ENCODE data around the gene SUN1. TPM values are rescaled to one million over a fixed set of nuclear protein-coding genes. Genes with fewer than 3 reads are reported as not detected.

SUN1 gene
- total RNA-seq (100 to 1,000 TPM; 101 to 109 TPM), polyA plus RNA-seq (ENCODE audit: insufficient read length in 6 of 6) (100 to 1,000 TPM; 137 to 182 (median 159) TPM)
- long read RNA-seq, donor 1, full-length matches to known transcripts, result 4 of 160 reads
- long read RNA-seq, donor 1, partial matches to known transcripts, result 70 of 160 reads
- long read RNA-seq, donor 1, other reads (novel, unspliced or antisense), result 86 of 160 reads
- long read RNA-seq, donor 2, partial matches to known transcripts, result 10 of 17 reads
- long read RNA-seq, donor 2, other reads (novel, unspliced or antisense), result 0 of 17 reads
- long read RNA-seq, donor 3, partial matches to known transcripts, result 0 of 4 reads
- long read RNA-seq, donor 3, other reads (novel, unspliced or antisense), result 0 of 4 reads
- long read RNA-seq, donor 4, partial matches to known transcripts, result 6 of 12 reads
- long read RNA-seq, donor 4, other reads (novel, unspliced or antisense), result 3 of 12 reads
- long read RNA-seq, donor 5, full-length matches to known transcripts, result 9 of 16 reads
- long read RNA-seq, donor 5, partial matches to known transcripts, result 0 of 16 reads
- long read RNA-seq, donor 5, other reads (novel, unspliced or antisense), result 7 of 16 reads
- long read RNA-seq, donor 6, full-length matches to known transcripts, result 5 of 5 reads
- long read RNA-seq, donor 6, partial matches to known transcripts, result 0 of 5 reads
- long read RNA-seq, donor 6, other reads (novel, unspliced or antisense), result 0 of 5 reads
- long read RNA-seq, donor 7, partial matches to known transcripts, result 0 of 2 reads
- long read RNA-seq, donor 7, other reads (novel, unspliced or antisense), result 0 of 2 reads
- long read RNA-seq, donor 8, partial matches to known transcripts, result 14 of 85 reads
- long read RNA-seq, donor 8, other reads (novel, unspliced or antisense), result 67 of 85 reads
- long read RNA-seq, donor 9, result 0 reads
- long read RNA-seq, donor 10, partial matches to known transcripts, result 0 of 3 reads
- long read RNA-seq, donor 10, other reads (novel, unspliced or antisense), result 3 of 3 reads
- long read RNA-seq, donor 11, partial matches to known transcripts, result 35 of 40 reads
- long read RNA-seq, donor 11, other reads (novel, unspliced or antisense), result 0 of 40 reads
- long read RNA-seq, donor 12, full-length matches to known transcripts, result 6 of 6 reads
- long read RNA-seq, donor 12, partial matches to known transcripts, result 0 of 6 reads
- long read RNA-seq, donor 12, other reads (novel, unspliced or antisense), result 0 of 6 reads

DNA sequence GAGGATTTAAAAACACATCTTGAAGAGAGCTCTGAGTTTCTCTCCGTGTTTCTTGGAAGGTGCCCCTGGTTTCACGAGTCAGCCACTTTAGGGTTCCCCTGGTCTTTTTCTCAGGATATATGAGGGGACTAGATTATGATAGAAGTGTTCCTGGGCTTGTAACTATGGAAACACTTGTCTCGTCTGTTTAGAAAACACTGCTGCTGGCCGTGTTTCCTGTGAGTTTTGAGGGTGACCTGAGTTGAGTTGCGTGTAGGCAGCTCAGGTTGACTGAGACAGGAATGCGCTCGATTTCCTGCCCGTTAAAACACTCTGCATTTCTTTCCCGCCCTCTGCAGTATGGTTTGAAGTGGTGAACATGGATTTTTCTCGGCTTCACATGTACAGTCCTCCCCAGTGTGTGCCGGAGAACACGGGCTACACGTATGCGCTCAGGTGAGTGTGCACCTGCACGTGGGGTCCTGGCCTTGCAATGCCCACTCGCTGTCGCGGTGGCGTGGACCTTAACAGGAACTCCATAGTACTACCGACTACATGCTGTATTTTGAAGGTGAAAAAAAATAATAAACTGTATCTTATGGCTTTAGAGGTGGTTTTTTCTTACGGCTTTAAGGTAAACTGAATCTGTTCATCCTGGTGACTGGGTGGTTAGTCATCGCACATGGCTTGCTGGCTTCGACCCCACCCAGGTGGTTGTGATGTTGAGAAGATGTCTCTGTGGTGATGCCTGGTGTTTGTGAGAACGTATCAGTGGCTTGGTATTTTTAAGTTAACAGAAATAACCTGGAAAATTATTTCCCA is at the start of gene SUN1:
Gene SUN1, plus strand, starts transcription at position 310 of the 801 bp plus-strand sequence. Its CDS starts 49 bp downstream, at position 359.
- intact Hi-C loops (cut with DNase I), result no loop called here
- peak within 1 kb of the TSS; percentile 90 to 94 for H3K27ac ChIP-seq
- H3K9me3 ChIP-seq, result no peaks in the 10 kb centered on the region
- no peak within 1 kb of the TSS for H3K4me3 ChIP-seq
- ATAC-seq, result peak; percentile 81
- TF ChIP-seq, protein P1, sequence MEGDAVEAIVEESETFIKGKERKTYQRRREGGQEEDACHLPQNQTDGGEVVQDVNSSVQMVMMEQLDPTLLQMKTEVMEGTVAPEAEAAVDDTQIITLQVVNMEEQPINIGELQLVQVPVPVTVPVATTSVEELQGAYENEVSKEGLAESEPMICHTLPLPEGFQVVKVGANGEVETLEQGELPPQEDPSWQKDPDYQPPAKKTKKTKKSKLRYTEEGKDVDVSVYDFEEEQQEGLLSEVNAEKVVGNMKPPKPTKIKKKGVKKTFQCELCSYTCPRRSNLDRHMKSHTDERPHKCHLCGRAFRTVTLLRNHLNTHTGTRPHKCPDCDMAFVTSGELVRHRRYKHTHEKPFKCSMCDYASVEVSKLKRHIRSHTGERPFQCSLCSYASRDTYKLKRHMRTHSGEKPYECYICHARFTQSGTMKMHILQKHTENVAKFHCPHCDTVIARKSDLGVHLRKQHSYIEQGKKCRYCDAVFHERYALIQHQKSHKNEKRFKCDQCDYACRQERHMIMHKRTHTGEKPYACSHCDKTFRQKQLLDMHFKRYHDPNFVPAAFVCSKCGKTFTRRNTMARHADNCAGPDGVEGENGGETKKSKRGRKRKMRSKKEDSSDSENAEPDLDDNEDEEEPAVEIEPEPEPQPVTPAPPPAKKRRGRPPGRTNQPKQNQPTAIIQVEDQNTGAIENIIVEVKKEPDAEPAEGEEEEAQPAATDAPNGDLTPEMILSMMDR (IDR thresholded peaks at IDR 0.05), result no peak
- H3K27me3 ChIP-seq, result no peaks in the 10 kb centered on the region
- peaks cover 0 to 8% of the 10 kb centered on the region in 2 donors for H3K36me3 ChIP-seq
- H3K4me1 ChIP-seq, result peaks cover 12 to 50% of the 10 kb centered on the region in 2 donors
- DNase-seq, result peak; percentile 28 to 62 (median 59)

DNA sequence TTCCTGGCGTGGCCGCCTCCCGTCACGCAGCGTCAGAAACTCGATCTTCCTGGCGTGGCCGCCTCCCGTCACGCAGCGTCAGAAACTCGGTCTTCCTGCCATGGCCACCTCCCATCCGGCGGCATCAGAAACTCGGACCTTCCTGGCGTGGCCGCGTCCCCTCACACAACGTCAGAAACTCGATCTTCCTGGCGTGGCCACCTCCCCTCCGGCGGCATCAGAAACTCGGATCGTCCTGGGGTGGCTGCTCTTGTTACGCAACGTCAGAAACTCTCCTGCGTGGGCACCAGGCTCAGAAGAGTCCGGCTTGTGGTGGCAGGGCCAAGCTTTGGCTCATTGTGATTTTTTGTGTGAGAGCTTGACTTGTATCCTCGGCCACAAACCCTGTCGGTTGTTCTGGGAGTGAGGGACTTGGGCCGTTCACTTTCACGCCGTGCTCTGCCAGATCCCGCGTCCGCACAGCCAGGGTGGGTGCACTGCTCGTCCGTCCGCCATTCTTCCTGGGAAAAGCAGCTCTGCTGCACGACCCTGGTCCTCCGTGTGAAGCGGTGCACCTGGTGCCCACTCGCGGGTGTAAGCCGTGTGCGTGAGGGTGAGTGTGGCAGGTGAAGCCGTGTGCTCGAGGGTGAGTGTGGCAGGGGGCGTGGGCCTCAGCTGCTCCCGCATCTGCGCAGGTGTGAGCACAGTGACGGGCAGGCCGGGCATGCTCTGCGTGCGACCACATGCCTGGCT is 49.4 kb upstream of the SUN1 start:
- no peaks in the 10 kb centered on the region for H3K4me1 ChIP-seq
- DNase-seq (peak in 1 of 4 donors; percentile 33), ATAC-seq (no peak)
- H3K27me3 ChIP-seq, result no peaks in the 10 kb centered on the region
- no peaks in the 10 kb centered on the region for H3K9me3 ChIP-seq
- peaks cover 0 to 75% of the 10 kb centered on the region in 2 donors for H3K36me3 ChIP-seq
- no peak overlapping the region for H3K27ac ChIP-seq
- intact Hi-C loops (cut with DNase I), result no loop called here
- H3K4me3 ChIP-seq, result no peak overlapping the region
- TF ChIP-seq, protein P1 (IDR thresholded peaks at IDR 0.05), result no peak

DNA sequence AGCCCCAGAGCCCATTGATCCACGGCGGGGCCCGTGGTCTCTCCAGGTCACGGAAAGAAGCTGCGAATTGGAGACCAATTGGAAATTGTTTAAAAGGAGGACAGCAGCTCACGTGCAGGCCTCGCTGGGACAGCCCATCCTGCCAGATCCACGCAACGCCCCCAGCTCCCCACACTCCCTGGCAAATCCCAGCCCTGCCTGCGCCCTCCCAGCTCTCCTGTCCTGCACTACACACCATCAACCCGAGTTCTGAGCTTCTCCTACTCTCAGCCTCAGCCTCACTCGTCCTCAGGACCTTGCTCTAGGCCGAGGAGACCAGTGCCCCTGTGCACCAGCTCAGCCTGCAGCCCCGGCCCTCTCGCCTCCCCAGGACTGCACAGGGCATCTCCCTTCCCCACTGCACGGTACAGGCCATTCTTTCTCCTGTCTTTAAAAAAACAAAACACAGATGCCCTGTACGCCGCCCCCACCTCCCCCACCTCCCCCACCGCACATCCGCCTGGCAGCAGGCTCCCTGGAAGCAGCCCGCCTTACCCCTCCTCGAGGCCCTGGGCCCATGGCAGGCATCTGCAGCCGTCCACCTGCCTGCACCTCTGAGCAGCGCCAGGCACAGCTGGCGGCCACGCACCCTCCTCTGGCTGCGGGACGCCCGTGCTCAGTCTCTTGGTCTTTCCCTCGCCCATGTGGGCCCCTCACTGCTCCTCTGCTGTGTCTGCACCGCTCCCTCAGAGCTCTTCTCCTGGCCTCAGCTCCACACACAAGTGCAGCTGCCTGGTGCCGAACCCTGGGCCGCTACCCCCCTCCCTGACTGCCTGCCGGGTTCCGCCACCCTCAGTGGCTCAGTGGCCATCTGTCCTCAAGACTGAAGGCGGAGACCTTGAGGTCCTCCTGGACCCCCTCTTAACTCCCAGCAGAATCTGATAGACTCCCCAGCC is 48.5 kb upstream of the SUN1 start:
- ATAC-seq (no peak), DNase-seq (peak in 1 of 4 donors; percentile 60)
- Histone ChIP-seq H3K4me1 (no peaks in the 10 kb centered on the region), H3K4me3 (no peak overlapping the region), H3K27me3 (no peaks in the 10 kb centered on the region), H3K9me3 (no peaks in the 10 kb centered on the region), H3K36me3 (peaks cover 0 to 66% of the 10 kb centered on the region in 2 donors), H3K27ac (no peak overlapping the region)
- intact Hi-C loops (cut with DNase I), result no loop called here
- TF ChIP-seq, protein P1 (IDR thresholded peaks at IDR 0.05), result no peak
